HG02610 (cell line): ENCODE results near the gene ABHD5.

Experiments
- ATAC-seq: cut with Tn5 transposase; IDR thresholded peaks from one replicate; pipeline ENCODE4 v1.9.1; 2021; ENCODE audit warnings: mild to moderate bottlenecking, moderate library complexity; ENCODE audit not compliant: unreplicated experiment

ABHD5 gene

GRCh38 chr3:43753741-43754715 lies 63.3 kb downstream of the ABHD5 start:
- ATAC-seq: no peak

GRCh38 chr3:43755516-43756200 lies 64.9 kb downstream of the ABHD5 start:
- ATAC-seq: no peak

- no peak for ATAC-seq
Observed at GRCh38 chr3:43757666-43758321, 67.1 kb downstream of the ABHD5 start.

- no peak for ATAC-seq
Observed at GRCh38 chr3:43758592-43759225, 68.0 kb downstream of the ABHD5 start.

- no peak for ATAC-seq
Observed at GRCh38 chr3:43759297-43759782, 68.6 kb downstream of the ABHD5 start.

DNA sequence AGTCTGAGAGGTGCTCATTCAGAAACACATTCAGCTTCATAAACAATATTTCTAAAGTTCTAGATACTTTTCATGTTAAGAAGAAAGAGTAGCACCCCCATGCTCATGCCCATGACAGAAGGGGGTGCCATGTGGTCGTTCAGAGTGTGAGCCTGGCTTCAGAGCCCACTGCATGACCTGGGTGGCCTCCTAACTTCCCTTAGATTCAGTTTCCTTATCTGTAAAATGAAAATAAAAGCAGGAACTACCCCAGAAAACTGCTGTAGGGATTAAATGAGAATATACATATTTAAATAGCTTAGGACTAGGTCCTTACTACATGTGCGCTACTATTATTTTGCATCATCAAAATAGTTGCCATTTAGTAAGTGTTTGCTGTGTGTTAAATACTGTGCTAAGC lies 69.2 kb downstream of the ABHD5 start:
- no peak for ATAC-seq

DNA sequence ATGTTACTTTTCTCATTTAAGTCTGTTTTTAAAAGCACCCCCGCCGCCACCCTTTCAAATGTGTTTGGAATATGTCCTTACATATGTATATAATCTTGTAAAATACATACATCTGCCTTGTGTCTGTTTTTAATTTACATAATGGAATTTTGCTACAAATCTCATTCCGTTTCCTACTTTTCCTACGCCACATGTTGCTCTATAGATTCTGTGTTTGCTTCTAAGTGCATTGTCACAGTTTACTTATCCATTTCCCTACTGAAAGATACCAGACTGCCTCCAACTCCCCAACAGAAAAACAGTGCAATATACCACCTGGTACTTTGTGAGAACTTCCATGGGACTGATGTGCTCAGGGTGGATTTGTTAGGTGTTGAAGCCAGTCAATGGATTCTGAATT lies 70.2 kb downstream of the ABHD5 start:
- no peak for ATAC-seq

GRCh38 chr3:43762451-43762850 lies 71.7 kb downstream of the ABHD5 start:
- no peak for ATAC-seq

DNA sequence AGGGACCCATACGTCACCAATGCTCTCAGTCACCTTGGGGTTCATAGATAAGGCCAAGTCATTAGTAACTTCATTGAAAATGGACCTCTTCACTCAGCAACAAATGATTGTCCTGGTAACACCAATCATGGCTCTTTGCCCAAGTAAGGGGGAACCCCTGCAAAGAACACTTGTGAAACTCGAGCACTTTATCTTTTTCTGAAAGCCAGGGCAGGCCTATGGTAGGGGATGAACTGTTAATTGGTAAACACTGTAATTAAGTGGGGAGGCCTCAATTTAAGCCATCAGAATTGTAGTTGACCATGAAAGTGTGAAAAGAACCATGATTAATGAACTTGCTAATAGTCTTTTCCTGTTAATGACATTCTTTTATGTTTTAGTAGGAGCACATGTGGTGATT lies 73.3 kb downstream of the ABHD5 start:
- no peak for ATAC-seq

- no peak for ATAC-seq
Observed at GRCh38 chr3:43764471-43764870, 73.7 kb downstream of the ABHD5 start.

DNA sequence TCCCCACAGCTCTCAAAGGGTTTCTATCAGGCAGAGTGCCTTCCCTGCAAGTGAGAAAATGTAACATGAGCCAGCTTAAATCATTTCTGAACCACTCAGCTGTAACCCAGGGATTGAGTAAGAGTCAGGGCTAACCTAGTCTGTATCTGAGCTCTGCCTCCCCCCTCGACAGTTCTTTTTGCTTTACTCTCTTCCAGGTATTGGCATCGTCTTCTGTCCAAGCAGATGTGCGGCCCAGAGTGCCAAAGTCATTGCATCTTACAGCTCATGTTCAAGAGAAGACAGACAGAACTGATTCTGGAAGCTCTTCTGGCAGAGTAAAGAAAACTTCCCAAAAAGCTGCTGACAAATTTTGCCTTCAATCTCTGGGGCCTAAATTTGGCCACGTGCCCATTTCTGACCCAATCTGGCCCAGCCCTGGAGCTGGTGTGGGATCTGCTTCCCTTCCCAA lies 74.8 kb downstream of the ABHD5 start:
- ATAC-seq: no peak

GRCh38 chr3:43766672-43767465 lies 76.1 kb downstream of the ABHD5 start:
- no peak for ATAC-seq

- no peak for ATAC-seq
Observed at GRCh38 chr3:43768381-43768973, 77.7 kb downstream of the ABHD5 start.

- peak; percentile 53 for ATAC-seq
Observed at GRCh38 chr3:43769097-43769884, 78.6 kb downstream of the ABHD5 start.

- ATAC-seq: no peak
Observed at GRCh38 chr3:43769885-43770425, 79.2 kb downstream of the ABHD5 start.

GRCh38 chr3:43770426-43771103 lies 79.8 kb downstream of the ABHD5 start:
- no peak for ATAC-seq

GRCh38 chr3:43771610-43772009 lies 80.9 kb downstream of the ABHD5 start:
- no peak for ATAC-seq
